ENCODE measurements around the gene NUB1.

Gene NUB1

DNA sequence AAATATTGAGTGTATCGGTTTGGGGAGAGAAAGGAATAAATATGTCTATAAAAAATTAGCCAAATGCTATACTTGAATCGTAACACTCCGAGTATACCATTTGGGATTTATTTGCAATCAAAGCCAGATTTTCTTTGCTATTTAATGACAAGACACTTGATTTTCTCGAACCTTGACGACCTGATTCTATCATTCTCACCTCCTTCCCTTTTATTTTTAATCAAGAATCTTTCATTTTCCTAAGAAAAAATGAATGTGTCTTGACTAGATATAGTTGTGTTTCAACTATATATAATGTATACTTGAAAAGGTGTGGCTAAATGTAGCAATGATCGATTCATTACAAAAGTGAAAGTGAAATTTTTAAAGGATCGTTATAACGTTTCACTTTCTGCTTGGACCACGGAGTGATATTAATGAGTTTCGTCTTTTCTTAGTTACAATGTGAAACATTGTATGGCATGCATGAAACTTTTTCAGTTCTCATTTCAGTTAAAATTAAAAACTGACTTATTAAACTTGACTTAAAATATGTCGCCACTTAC, 562 bp downstream of the NUB1 start:
- Histone ChIP-seq H3K4me3 (ENCODE audit: low read depth in 1 of 5, low read length in 5 of 5) (peak overlapping the region; percentile 74 to 89 (median 80)), H3K9ac (ENCODE audit: low read length in 5 of 5) (peak overlapping the region; percentile 72 to 89 (median 82)), H3K27me3 (ENCODE audit: control insufficient read depth in 5 of 5, insufficient read depth in 4 of 5, low read length in 5 of 5) (no peaks in the 10 kb centered on the region), H3K4me1 (ENCODE audit: control insufficient read depth in 5 of 5, insufficient read depth in 5 of 5, low read length in 5 of 5) (peaks cover 3 to 37% (median 28%) of the 10 kb centered on the region in 5 donors), H3K9me3 (ENCODE audit: control insufficient read depth in 5 of 5, low read length in 5 of 5) (peaks cover 0 to 2% (median 0%) of the 10 kb centered on the region in 5 donors), H3K27ac (ENCODE audit: low read depth, low read length) (peak overlapping the region; percentile 83), H3K36me3 (ENCODE audit: control insufficient read depth in 5 of 5, insufficient read depth in 5 of 5, low read length in 5 of 5) (peaks cover 12 to 22% (median 14%) of the 10 kb centered on the region in 5 donors)

DNA sequence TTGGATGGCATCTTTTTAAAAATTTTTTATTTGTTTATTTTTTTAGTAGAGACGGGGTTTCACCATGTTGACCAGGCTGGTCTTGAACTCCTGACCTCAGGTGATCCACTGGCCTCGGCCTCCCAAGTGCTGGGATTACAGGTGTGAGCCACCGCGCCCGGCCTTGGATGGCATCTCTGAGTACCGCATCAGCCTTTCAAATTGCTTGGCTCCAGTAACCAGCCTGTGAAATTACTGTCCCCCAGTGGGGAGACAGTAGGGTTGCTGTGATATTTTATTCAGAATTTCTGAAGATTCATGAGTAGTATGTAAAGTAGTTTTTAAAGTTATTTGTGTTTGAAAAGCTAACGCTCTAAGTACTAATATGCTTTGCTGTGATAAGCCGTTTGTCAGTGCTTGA, 1.2 kb downstream of the NUB1 start:
- no peak overlapping the region for H3K27ac ChIP-seq (ENCODE audit: low read depth, low read length)
- H3K27me3 ChIP-seq (ENCODE audit: control insufficient read depth in 5 of 5, insufficient read depth in 4 of 5, low read length in 5 of 5) = no peaks in the 10 kb centered on the region
- H3K36me3 ChIP-seq (ENCODE audit: control insufficient read depth in 5 of 5, insufficient read depth in 5 of 5, low read length in 5 of 5) = peaks cover 12 to 26% (median 18%) of the 10 kb centered on the region in 5 donors
- peaks cover 3 to 37% (median 28%) of the 10 kb centered on the region in 5 donors for H3K4me1 ChIP-seq (ENCODE audit: control insufficient read depth in 5 of 5, insufficient read depth in 5 of 5, low read length in 5 of 5)
- H3K9ac ChIP-seq (ENCODE audit: low read length in 5 of 5) = peak overlapping the region in 4 of 5 donors; percentile 54 to 82 (median 74)
- H3K9me3 ChIP-seq (ENCODE audit: control insufficient read depth in 5 of 5, low read length in 5 of 5) = peaks cover 0 to 2% (median 0%) of the 10 kb centered on the region in 5 donors
- H3K4me3 ChIP-seq (ENCODE audit: low read depth in 1 of 5, low read length in 5 of 5) = peak overlapping the region; percentile 74 to 89 (median 80)

DNA sequence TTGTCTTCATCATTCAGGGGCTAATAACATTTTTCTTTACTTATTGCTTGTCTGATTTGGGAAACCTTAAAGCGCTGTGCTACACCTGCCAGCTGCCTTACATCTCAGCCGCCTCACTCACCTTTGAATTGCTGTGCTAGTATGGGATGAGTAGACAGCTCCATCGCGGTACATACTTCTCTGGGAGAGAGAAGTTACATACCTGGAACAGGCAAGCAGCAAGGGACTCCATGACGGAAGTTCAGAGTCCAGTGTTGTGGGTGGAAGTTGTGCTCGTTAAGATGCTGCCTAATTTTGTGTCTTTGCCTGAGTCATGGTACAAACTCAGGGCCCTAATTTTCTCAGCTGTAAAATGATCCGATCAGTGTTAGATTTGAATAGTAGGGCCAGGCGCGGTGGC, 1.9 kb downstream of the NUB1 start:
- no peak overlapping the region for H3K9ac ChIP-seq (ENCODE audit: low read length in 5 of 5)
- H3K9me3 ChIP-seq (ENCODE audit: control insufficient read depth in 5 of 5, low read length in 5 of 5) = peaks cover 0 to 2% (median 0%) of the 10 kb centered on the region in 5 donors
- H3K27me3 ChIP-seq (ENCODE audit: control insufficient read depth in 5 of 5, insufficient read depth in 4 of 5, low read length in 5 of 5) = no peaks in the 10 kb centered on the region
- H3K4me3 ChIP-seq (ENCODE audit: low read depth in 1 of 5, low read length in 5 of 5) = no peak overlapping the region
- H3K36me3 ChIP-seq (ENCODE audit: control insufficient read depth in 5 of 5, insufficient read depth in 5 of 5, low read length in 5 of 5) = peaks cover 12 to 26% (median 19%) of the 10 kb centered on the region in 5 donors
- no peak overlapping the region for H3K27ac ChIP-seq (ENCODE audit: low read depth, low read length)
- H3K4me1 ChIP-seq (ENCODE audit: control insufficient read depth in 5 of 5, insufficient read depth in 5 of 5, low read length in 5 of 5) = peaks cover 3 to 37% (median 28%) of the 10 kb centered on the region in 5 donors

DNA sequence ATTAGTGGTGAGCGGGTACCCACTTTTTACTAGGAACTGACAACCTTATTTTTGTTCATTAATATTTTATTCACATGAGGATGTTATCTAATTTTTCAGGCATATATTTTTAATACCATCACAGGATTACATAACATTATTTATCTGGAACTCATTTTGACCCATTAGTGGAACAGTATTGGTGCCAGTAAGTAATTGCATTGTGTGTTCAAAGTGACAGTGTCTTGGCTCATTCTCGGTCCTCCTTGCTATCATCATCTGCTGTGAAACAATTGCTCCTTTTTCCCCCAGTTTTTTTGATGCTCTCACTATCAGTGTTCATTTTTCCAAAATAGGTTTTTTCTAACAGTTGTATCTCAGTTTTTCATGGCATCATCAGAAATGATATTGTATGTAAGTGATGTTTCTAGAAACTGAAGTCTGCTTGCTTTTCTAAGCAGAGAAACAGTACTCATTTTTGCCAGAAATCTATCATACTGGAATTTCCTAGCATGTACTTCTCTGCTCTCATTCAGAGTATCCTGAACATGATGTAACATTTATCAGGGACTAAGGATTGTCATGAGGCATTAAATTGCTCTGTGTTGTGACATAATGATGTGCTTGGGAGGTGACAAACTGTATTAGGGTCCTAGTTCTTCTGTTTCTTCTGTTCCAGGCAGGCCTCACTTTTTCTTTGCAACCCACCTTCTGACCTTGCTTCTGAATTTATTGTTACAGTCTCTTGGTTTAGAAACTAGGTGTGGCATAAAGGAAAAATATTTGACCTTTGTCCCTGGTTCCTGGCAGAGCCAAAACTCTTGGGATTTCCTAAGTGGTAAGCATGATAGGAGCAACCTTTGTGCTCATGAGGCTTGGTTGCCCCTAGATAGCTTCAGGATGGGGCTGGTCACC, 4.2 kb downstream of the NUB1 start:
- no peaks in the 10 kb centered on the region for H3K9me3 ChIP-seq (ENCODE audit: control insufficient read depth in 5 of 5, low read length in 5 of 5)
- peak overlapping the region; percentile 86 for H3K27ac ChIP-seq (ENCODE audit: low read depth, low read length)
- H3K27me3 ChIP-seq (ENCODE audit: control insufficient read depth in 5 of 5, insufficient read depth in 4 of 5, low read length in 5 of 5) = no peaks in the 10 kb centered on the region
- no peak overlapping the region for H3K4me3 ChIP-seq (ENCODE audit: low read depth in 1 of 5, low read length in 5 of 5)
- H3K36me3 ChIP-seq (ENCODE audit: control insufficient read depth in 5 of 5, insufficient read depth in 5 of 5, low read length in 5 of 5) = peaks cover 18 to 42% (median 25%) of the 10 kb centered on the region in 5 donors
- H3K9ac ChIP-seq (ENCODE audit: low read length in 5 of 5) = peak overlapping the region in 3 of 5 donors; percentile 23 to 63 (median 61)
- peaks cover 6 to 46% (median 34%) of the 10 kb centered on the region in 5 donors for H3K4me1 ChIP-seq (ENCODE audit: control insufficient read depth in 5 of 5, insufficient read depth in 5 of 5, low read length in 5 of 5)

DNA sequence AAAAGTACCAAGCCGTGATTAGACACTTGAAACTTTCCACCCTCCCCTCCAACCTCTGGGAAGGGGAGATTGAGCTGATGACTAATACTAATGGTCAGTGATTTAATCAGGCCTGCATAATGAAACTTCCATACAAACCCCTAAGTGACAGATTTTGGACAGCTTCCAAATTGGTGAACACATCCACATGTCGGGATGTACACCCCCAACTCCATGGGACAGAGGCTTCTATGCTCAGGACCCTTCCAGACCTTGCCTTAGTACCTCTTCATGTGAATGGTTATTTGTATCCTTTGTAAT, 4.8 kb downstream of the NUB1 start:
- peaks cover 6 to 41% (median 29%) of the 10 kb centered on the region in 5 donors for H3K4me1 ChIP-seq (ENCODE audit: control insufficient read depth in 5 of 5, insufficient read depth in 5 of 5, low read length in 5 of 5)
- H3K9me3 ChIP-seq (ENCODE audit: control insufficient read depth in 5 of 5, low read length in 5 of 5) = no peaks in the 10 kb centered on the region
- peak overlapping the region in 3 of 5 donors; percentile 23 to 63 (median 61) for H3K9ac ChIP-seq (ENCODE audit: low read length in 5 of 5)
- H3K27me3 ChIP-seq (ENCODE audit: control insufficient read depth in 5 of 5, insufficient read depth in 4 of 5, low read length in 5 of 5) = no peaks in the 10 kb centered on the region
- peak overlapping the region; percentile 86 for H3K27ac ChIP-seq (ENCODE audit: low read depth, low read length)
- no peak overlapping the region for H3K4me3 ChIP-seq (ENCODE audit: low read depth in 1 of 5, low read length in 5 of 5)
- H3K36me3 ChIP-seq (ENCODE audit: control insufficient read depth in 5 of 5, insufficient read depth in 5 of 5, low read length in 5 of 5) = peaks cover 20 to 48% (median 31%) of the 10 kb centered on the region in 5 donors

DNA sequence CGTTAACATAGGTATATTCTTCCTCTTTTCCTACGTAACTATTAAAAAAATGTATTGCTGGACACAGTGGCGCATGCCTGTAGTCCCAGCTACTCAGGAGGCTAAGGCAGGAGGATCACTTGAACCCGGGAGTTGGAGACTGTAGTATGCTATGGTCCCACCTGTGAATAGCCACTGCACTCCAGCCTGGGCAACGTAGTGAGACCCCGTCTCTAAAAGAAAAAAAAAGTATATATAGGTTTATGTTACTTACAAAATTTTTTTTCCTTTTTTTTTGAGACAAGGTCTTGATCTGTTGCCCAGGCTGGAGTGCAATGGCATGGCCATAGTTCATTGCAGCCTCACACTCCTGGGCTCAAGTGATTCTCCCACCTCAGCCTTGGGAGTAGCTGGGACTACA, 5.6 kb downstream of the NUB1 start:
- H3K36me3 ChIP-seq (ENCODE audit: control insufficient read depth in 5 of 5, insufficient read depth in 5 of 5, low read length in 5 of 5) = peaks cover 25 to 56% (median 39%) of the 10 kb centered on the region in 5 donors
- no peak overlapping the region for H3K9ac ChIP-seq (ENCODE audit: low read length in 5 of 5)
- H3K4me3 ChIP-seq (ENCODE audit: low read depth in 1 of 5, low read length in 5 of 5) = no peak overlapping the region
- peaks cover 6 to 42% (median 29%) of the 10 kb centered on the region in 5 donors for H3K4me1 ChIP-seq (ENCODE audit: control insufficient read depth in 5 of 5, insufficient read depth in 5 of 5, low read length in 5 of 5)
- no peak overlapping the region for H3K27ac ChIP-seq (ENCODE audit: low read depth, low read length)
- H3K27me3 ChIP-seq (ENCODE audit: control insufficient read depth in 5 of 5, insufficient read depth in 4 of 5, low read length in 5 of 5) = no peaks in the 10 kb centered on the region
- no peaks in the 10 kb centered on the region for H3K9me3 ChIP-seq (ENCODE audit: control insufficient read depth in 5 of 5, low read length in 5 of 5)

DNA sequence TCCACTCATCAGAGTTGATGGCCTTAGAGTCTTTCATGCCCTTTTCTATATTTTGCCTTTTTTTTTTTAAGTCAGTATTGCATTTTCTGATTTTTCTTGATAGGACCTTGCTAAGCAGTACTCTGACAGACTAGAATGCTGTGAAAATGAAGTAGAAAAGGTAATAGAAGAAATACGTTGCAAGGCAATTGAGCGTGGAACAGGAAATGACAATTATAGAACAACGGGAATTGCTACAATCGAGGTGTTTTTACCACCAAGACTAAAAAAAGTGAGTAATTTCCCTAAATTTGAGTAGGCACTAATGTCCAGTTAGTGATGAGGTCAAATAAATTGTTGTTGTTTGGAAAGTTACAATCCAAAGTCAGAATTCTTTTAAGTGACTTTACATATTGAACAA, 7.4 kb downstream of the NUB1 start:
- H3K9ac ChIP-seq (ENCODE audit: low read length in 5 of 5) = peak overlapping the region in 1 of 5 donors; percentile 51
- H3K9me3 ChIP-seq (ENCODE audit: control insufficient read depth in 5 of 5, low read length in 5 of 5) = no peaks in the 10 kb centered on the region
- H3K27me3 ChIP-seq (ENCODE audit: control insufficient read depth in 5 of 5, insufficient read depth in 4 of 5, low read length in 5 of 5) = no peaks in the 10 kb centered on the region
- peaks cover 30 to 69% (median 53%) of the 10 kb centered on the region in 5 donors for H3K36me3 ChIP-seq (ENCODE audit: control insufficient read depth in 5 of 5, insufficient read depth in 5 of 5, low read length in 5 of 5)
- H3K27ac ChIP-seq (ENCODE audit: low read depth, low read length) = peak overlapping the region; percentile 75
- H3K4me1 ChIP-seq (ENCODE audit: control insufficient read depth in 5 of 5, insufficient read depth in 5 of 5, low read length in 5 of 5) = peaks cover 3 to 28% (median 20%) of the 10 kb centered on the region in 5 donors
- no peak overlapping the region for H3K4me3 ChIP-seq (ENCODE audit: low read depth in 1 of 5, low read length in 5 of 5)

DNA sequence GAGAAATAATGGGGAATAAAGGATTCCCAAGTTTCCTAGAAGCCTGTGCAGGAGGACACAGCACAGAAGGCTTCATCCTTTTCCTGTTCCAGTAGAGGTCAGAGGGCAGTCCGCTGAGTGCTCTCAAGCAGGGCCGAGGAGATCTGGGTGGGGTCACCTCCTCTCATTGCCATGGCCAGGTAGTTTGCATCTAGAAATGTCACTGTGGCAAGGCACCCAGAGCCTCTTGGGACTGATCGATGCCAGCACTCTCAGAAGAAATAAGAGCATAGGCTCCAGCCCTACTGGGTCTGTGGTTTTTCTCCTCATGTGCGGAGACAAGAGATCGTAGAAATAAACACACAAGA, 7.9 kb downstream of the NUB1 start:
- Histone ChIP-seq H3K4me1 (ENCODE audit: control insufficient read depth in 5 of 5, insufficient read depth in 5 of 5, low read length in 5 of 5) (peaks cover 3 to 28% (median 20%) of the 10 kb centered on the region in 5 donors), H3K27me3 (ENCODE audit: control insufficient read depth in 5 of 5, insufficient read depth in 4 of 5, low read length in 5 of 5) (no peaks in the 10 kb centered on the region), H3K9me3 (ENCODE audit: control insufficient read depth in 5 of 5, low read length in 5 of 5) (no peaks in the 10 kb centered on the region), H3K9ac (ENCODE audit: low read length in 5 of 5) (peak overlapping the region in 4 of 5 donors; percentile 35 to 54 (median 52)), H3K36me3 (ENCODE audit: control insufficient read depth in 5 of 5, insufficient read depth in 5 of 5, low read length in 5 of 5) (peaks cover 30 to 72% (median 53%) of the 10 kb centered on the region in 5 donors), H3K4me3 (ENCODE audit: low read depth in 1 of 5, low read length in 5 of 5) (peak overlapping the region in 2 of 5 donors; percentile 46 to 63), H3K27ac (ENCODE audit: low read depth, low read length) (peak overlapping the region; percentile 75)

DNA sequence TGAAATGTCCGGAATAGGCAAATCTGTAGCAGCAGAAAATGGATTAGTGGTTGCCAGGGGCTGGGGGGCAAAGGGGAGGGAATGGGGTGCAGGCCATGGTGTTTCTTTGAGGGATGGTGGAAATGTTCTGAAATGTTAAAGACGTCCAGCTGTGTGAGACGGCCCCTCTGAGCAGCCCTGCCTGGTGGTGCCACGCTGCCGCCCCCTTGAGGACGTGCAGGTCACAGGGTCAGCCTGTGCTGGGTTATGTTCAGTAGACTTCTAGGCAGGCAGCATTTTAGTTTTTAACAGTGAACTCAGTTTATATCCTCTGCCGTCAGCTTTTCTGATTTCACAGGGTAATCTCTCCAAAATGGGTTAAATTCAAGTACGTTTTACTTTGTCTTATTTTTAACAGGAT, 9.4 kb downstream of the NUB1 start:
- Histone ChIP-seq H3K27me3 (ENCODE audit: control insufficient read depth in 5 of 5, insufficient read depth in 4 of 5, low read length in 5 of 5) (no peaks in the 10 kb centered on the region), H3K4me3 (ENCODE audit: low read depth in 1 of 5, low read length in 5 of 5) (no peak overlapping the region), H3K36me3 (ENCODE audit: control insufficient read depth in 5 of 5, insufficient read depth in 5 of 5, low read length in 5 of 5) (peaks cover 22 to 78% (median 63%) of the 10 kb centered on the region in 5 donors), H3K4me1 (ENCODE audit: control insufficient read depth in 5 of 5, insufficient read depth in 5 of 5, low read length in 5 of 5) (peaks cover 3 to 22% (median 17%) of the 10 kb centered on the region in 5 donors), H3K27ac (ENCODE audit: low read depth, low read length) (no peak overlapping the region), H3K9me3 (ENCODE audit: control insufficient read depth in 5 of 5, low read length in 5 of 5) (no peaks in the 10 kb centered on the region), H3K9ac (ENCODE audit: low read length in 5 of 5) (no peak overlapping the region)

DNA sequence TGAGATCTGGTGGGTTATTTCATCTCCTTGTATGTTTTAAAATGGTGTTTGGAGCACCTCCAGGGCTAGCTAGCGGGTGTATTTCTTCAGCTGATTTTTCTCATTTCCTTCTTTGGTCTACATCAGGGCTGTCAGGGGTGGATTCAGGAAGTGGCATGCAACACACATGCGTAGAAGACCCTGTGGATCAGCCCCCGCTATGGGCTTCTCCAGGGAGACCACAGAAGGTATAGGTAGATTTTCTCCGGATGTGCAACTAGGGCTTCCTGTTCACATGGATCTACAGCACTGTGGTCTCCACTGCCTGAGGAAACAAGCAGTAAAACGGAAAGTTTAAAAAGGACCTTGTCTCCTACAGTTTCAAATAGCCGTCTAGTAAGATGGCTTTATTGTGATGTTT, 10.4 kb downstream of the NUB1 start:
- H3K4me3 ChIP-seq (ENCODE audit: low read depth in 1 of 5, low read length in 5 of 5) = no peak overlapping the region
- peaks cover 3 to 16% (median 12%) of the 10 kb centered on the region in 5 donors for H3K4me1 ChIP-seq (ENCODE audit: control insufficient read depth in 5 of 5, insufficient read depth in 5 of 5, low read length in 5 of 5)
- H3K27me3 ChIP-seq (ENCODE audit: control insufficient read depth in 5 of 5, insufficient read depth in 4 of 5, low read length in 5 of 5) = no peaks in the 10 kb centered on the region
- H3K36me3 ChIP-seq (ENCODE audit: control insufficient read depth in 5 of 5, insufficient read depth in 5 of 5, low read length in 5 of 5) = peaks cover 22 to 79% (median 60%) of the 10 kb centered on the region in 5 donors
- H3K9me3 ChIP-seq (ENCODE audit: control insufficient read depth in 5 of 5, low read length in 5 of 5) = no peaks in the 10 kb centered on the region
- peak overlapping the region in 1 of 5 donors; percentile 8 for H3K9ac ChIP-seq (ENCODE audit: low read length in 5 of 5)
- no peak overlapping the region for H3K27ac ChIP-seq (ENCODE audit: low read depth, low read length)
